Thyroid gland (tissue), 4 donors: ENCODE measurements around the gene CAMTA1. TPM values are rescaled to one million over a fixed set of nuclear protein-coding genes. Genes with fewer than 3 reads are reported as not detected.
"Not testable (repeated sequence)": the region's sequence is repeated elsewhere in the genome, so short reads cannot be mapped to it uniquely, and the experiment has no call there.

Experiments used
- DNase-seq, 2 donors: peaks; one replicate each; pipeline ENCODE4 v3.0.0-alpha.2; 2019
- H3K27ac ChIP-seq, 3 donors: fragments of 200-600 bp; sonication (generic); 1 replicate in 2 of 3; 2 replicates in 1 of 3; pipeline ENCODE4 v1.5.1; 2016 to 2019; ENCODE audit warnings: mild to moderate bottlenecking in 1 of 3, moderate library complexity in 1 of 3
- H3K27me3 ChIP-seq: fragments of 200-600 bp; sonication (generic); one replicate; pipeline ENCODE4 v1.5.1; 2019
- H3K36me3 ChIP-seq, 2 donors: fragments of 200-600 bp; sonication (generic); one replicate each; pipeline ENCODE4 v1.5.1; 2016 to 2019
- H3K4me1 ChIP-seq, 2 donors: fragments of 200-600 bp; sonication (generic); one replicate each; pipeline ENCODE4 v1.5.1; 2017 to 2019
- H3K4me3 ChIP-seq, 3 donors: fragments of 200-600 bp; sonication (generic); replicated peaks in 1 of 3; 1 replicate in 2 of 3; 2 replicates in 1 of 3; pipeline ENCODE4 v1.5.1; 2016; ENCODE audit warnings: mild to moderate bottlenecking in 1 of 3
- H3K9me3 ChIP-seq: fragments of 200-600 bp; sonication (generic); one replicate; pipeline ENCODE4 v1.5.1; 2017
- CTCF ChIP-seq, 6 experiments: fragments of 200-600 bp in 3 of 6; fragments of 450-650 bp in 3 of 6; sonication (generic) in 3 of 6; IDR thresholded peaks; one replicate each; pipeline ENCODE4 v1.5.1; 2016 to 2019; ENCODE audit warnings: antibody characterized with exemption in 6 of 6, mild to moderate bottlenecking in 2 of 6, inconsistent platforms in 1 of 6, moderate library complexity in 1 of 6
- POLR2A ChIP-seq, 2 donors: fragments of 450-650 bp; IDR thresholded peaks; one replicate each; pipeline ENCODE4 v1.6.1; 2017; ENCODE audit warnings: antibody characterized with exemption in 2 of 2, mild to moderate bottlenecking in 2 of 2, moderate library complexity in 1 of 2
- WGBS, 2 donors: methylation state at CpG; one replicate each; pipeline ENCODE4 v1.1.5; 2017; 5-methylcytosine and 5-hydroxymethylcytosine counted together
- intact Hi-C: fragments of 100-400 bp; cut with DNase I; formaldehyde crosslinking; loops from one replicate; pipeline ENCODE4 v1.15.1; 2023
- total RNA-seq, 4 donors: library from RNA; depleted of rRNA; stranded (reverse); fragments of >200 nt; gene quantifications; one replicate each; pipeline ENCODE4 v1.2.3, GENCODE V29; 2016

Gene CAMTA1
- total RNA-seq, 4 donors from 2014 or later: 63.9 to 124 (median 101) TPM

GRCh38 chr1:7688659-7689058 is 903.4 kb downstream of the CAMTA1 start:
- no peak for TF ChIP-seq POLR2A (IDR thresholded peaks at IDR 0.05)
- TF ChIP-seq CTCF (IDR thresholded peaks at IDR 0.05): no peak
- Histone ChIP-seq H3K27ac (no peak overlapping the region), H3K27me3 (no peaks in the 10 kb centered on the region), H3K9me3 (no peaks in the 10 kb centered on the region), H3K4me1 (no peaks in the 10 kb centered on the region), H3K4me3 (no peak overlapping the region), H3K36me3 (no peaks in the 10 kb centered on the region)
- 68 to 82% methylated on average over 1 of the region's 1 CpG for WGBS, 2 donors
- intact Hi-C loops: no loop called here
- DNase-seq: no peak

GRCh38 chr1:7689307-7689706 is 904.1 kb downstream of the CAMTA1 start:
- H3K4me1 ChIP-seq, H3K36me3 ChIP-seq, H3K27me3 ChIP-seq, H3K27ac ChIP-seq, DNase-seq, H3K9me3 ChIP-seq, H3K4me3 ChIP-seq, intact Hi-C loops: not testable (repeated sequence)
- WGBS, 2 donors: 69 to 73% methylated on average over 4 of the region's 4 CpGs

- no peak for DNase-seq
- Histone ChIP-seq H3K27me3 (no peaks in the 10 kb centered on the region), H3K9me3 (no peaks in the 10 kb centered on the region), H3K27ac (no peak overlapping the region), H3K4me1 (no peaks in the 10 kb centered on the region), H3K36me3 (no peaks in the 10 kb centered on the region), H3K4me3 (no peak overlapping the region)
- intact Hi-C loops: no loop called here
- TF ChIP-seq CTCF (IDR thresholded peaks at IDR 0.05) (no peak), POLR2A (IDR thresholded peaks at IDR 0.05) (no peak)
- 89 to 94% methylated on average over 10 of the region's 10 CpGs for WGBS, 2 donors
These were observed 904.8 kb downstream of the CAMTA1 start for GRCh38 chr1:7690076-7690475.

DNA sequence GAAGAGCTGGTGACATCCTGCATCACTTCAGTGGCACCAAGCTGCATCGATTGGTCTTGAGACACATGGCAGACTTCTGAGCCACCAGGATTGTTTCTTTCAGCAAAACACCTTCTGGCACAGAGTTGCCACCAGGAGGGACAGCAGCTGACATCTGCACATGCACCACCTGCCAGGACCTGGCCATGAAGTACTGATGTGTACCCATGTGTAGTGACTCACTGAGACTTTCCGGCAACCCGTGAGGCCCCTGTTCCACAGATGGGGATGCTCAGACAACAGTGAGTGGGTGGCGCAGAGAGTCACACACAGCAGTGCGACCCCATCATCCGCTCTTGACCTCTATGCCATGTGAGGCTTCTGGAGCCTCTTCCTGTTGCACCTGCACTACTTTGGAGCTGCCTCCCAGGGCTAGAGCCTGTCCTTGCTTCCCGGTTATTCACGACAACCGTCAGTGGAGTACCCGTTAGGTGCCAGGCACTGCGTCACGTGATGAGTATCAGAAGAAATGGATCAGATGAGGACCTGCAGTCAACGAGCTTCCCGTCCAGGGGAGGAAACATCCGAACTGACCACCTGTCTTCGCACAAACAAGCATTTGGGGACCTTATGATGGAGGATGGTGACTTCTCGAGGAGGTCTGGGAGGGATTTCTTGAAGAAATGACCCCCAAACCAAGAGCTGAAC is 905.4 kb downstream of the CAMTA1 start:
- intact Hi-C loops: no loop called here
- no peak for DNase-seq
- no peaks in the 10 kb centered on the region for H3K4me1 ChIP-seq
- no peak overlapping the region for H3K27ac ChIP-seq
- TF ChIP-seq POLR2A (IDR thresholded peaks at IDR 0.05): no peak
- H3K9me3 ChIP-seq: no peaks in the 10 kb centered on the region
- WGBS, 2 donors: 88 to 90% methylated on average over 15 to 17 of the region's 17 CpGs
- no peaks in the 10 kb centered on the region for H3K27me3 ChIP-seq
- H3K4me3 ChIP-seq: no peak overlapping the region
- no peaks in the 10 kb centered on the region for H3K36me3 ChIP-seq

DNA sequence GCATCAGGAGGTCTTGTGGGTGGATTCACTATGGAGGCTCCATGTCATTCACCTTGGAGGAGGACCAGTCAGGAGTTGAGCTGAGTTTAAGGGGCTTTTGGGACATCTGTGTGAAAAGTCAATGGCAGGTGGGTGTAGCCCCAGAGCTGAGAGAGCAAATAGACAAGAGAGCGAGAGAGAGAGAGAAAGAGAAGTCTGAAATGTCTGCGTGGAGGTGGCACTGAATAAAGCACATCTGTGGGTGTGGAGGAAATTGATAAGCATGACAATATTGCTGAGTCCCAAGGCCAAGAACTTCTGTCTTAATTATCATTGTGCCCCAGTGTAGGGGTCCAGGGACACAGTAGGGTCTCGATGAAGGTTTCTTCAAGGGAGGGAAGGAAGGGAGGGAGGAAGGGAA is 906.3 kb downstream of the CAMTA1 start:
- no peak overlapping the region for H3K27ac ChIP-seq
- no peak for DNase-seq
- intact Hi-C loops: no loop called here
- H3K4me3 ChIP-seq: no peak overlapping the region
- H3K36me3 ChIP-seq: no peaks in the 10 kb centered on the region
- no peaks in the 10 kb centered on the region for H3K4me1 ChIP-seq
- 83 to 92% methylated on average over 3 of the region's 3 CpGs for WGBS, 2 donors
- no peaks in the 10 kb centered on the region for H3K27me3 ChIP-seq
- TF ChIP-seq POLR2A (IDR thresholded peaks at IDR 0.05) (no peak), CTCF (IDR thresholded peaks at IDR 0.05) (no peak)
- no peaks in the 10 kb centered on the region for H3K9me3 ChIP-seq

- intact Hi-C loops: no loop called here
- H3K27ac ChIP-seq: no peak overlapping the region
- no peak for DNase-seq
- no peaks in the 10 kb centered on the region for H3K9me3 ChIP-seq
- no peaks in the 10 kb centered on the region for H3K27me3 ChIP-seq
- TF ChIP-seq CTCF (IDR thresholded peaks at IDR 0.05): no peak
- TF ChIP-seq POLR2A (IDR thresholded peaks at IDR 0.05): no peak
- no peak overlapping the region for H3K4me3 ChIP-seq
- H3K36me3 ChIP-seq: no peaks in the 10 kb centered on the region
- 94 to 96% methylated on average over 3 of the region's 3 CpGs for WGBS, 2 donors
- no peaks in the 10 kb centered on the region for H3K4me1 ChIP-seq
These were observed 906.8 kb downstream of the CAMTA1 start for GRCh38 chr1:7692005-7692404.

- H3K9me3 ChIP-seq, H3K27ac ChIP-seq, H3K36me3 ChIP-seq, intact Hi-C loops, H3K4me1 ChIP-seq, H3K27me3 ChIP-seq, DNase-seq, H3K4me3 ChIP-seq: not testable (repeated sequence)
- 83 to 87% methylated on average over 5 of the region's 5 CpGs for WGBS, 2 donors
These were observed 907.8 kb downstream of the CAMTA1 start for GRCh38 chr1:7693037-7693436.
